CD4-positive, alpha-beta T cell treated with Interleukin-12 subunit alpha and Interleukin-12 subunit beta, for 1 hour (primary cell): ENCODE measurements around the gene FCF1.

ENCODE experiments used
- DNase-seq: peaks from one replicate; pipeline ENCODE4 v3.0.0-alpha.2; 2020

FCF1 gene, protein sequence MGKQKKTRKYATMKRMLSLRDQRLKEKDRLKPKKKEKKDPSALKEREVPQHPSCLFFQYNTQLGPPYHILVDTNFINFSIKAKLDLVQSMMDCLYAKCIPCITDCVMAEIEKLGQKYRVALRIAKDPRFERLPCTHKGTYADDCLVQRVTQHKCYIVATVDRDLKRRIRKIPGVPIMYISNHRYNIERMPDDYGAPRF

DNA sequence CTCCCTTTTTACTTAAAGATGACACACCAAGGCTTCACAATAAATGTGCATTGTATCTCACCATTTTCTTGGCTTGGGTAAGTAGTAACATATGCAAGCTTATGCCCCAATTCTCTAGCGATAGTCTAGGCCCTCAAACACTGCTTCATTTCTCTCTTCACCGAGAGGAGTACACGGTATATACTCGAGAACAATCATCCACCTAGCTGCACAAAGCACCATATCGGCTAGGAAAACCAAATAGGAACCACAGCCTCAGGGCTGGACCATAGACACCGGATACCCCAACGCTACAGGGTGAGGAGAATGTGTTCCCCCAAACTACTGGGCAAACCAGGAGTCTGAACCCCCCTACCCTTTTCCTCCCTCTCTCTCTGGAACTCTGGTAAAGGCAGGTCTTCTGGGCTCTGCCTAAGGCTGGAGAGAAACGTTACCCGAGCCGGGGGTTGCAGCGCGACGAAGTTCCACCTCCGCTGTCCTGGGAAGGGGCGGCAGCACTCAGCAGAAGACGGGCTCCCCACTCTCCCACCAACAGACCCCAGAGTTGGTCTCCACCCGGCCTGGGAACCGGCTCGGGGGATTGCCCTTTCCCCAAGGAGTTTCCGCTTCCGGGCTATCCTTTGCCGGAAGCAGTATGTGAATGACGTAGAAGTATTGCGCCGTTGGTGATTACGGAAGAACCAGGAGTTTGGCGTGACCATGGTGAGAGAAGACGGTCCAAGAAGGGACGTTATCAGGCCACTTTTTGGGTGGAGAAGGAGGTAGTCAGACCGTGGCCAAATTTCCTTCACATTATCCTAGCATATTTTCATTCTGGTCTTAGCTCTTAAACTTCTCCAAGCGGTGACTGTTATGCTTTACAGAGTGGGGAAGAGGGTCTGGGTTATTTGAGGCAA, at the start of gene FCF1, which contains the start of gene AREL1:
TSS of gene FCF1 (plus strand) at position 646 of the 896 bp plus-strand sequence. CDS start at position 700, 54 bp downstream.
TSS of gene AREL1 (minus strand) at position 582 of the 896 bp plus-strand sequence. CDS start 27,465 bp downstream, outside the sequence.
- peak; percentile 87 for DNase-seq

GRCh38 chr14:74663884-74664283, 49.1 kb upstream of the FCF1 start:
- DNase-seq: no peak

- DNase-seq: no peak
Measured at GRCh38 chr14:74664717-74665116, 48.2 kb upstream of the FCF1 start.

- no peak for DNase-seq
Measured at GRCh38 chr14:74667758-74668157, 45.2 kb upstream of the FCF1 start.

- no peak for DNase-seq
Measured at GRCh38 chr14:74669256-74669655, 43.7 kb upstream of the FCF1 start.

GRCh38 chr14:74669846-74670245, 43.1 kb upstream of the FCF1 start:
- DNase-seq: no peak

- DNase-seq: no peak
Measured at GRCh38 chr14:74670726-74671411, 42.1 kb upstream of the FCF1 start.

GRCh38 chr14:74671789-74672188, 41.2 kb upstream of the FCF1 start:
- DNase-seq: no peak

DNA sequence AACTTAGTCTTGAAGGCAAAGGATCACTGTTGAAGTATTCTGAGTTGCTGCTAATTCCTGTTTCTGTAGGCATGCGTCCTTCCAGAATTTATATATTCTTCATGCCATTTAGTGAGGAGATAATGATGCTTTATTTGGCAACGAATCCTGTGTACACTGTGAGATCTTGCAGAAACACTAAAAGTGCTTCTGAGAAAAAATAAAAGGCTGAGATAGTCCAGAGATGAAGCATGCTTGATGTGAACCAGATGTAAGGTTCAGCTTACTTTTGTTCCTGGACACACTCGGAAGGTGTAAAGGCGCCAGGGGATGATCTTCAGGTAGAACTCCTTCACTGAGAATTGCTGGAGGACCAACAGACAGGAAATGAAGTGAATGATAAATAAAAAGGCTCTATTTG, 39.2 kb upstream of the FCF1 start:
- no peak for DNase-seq

DNA sequence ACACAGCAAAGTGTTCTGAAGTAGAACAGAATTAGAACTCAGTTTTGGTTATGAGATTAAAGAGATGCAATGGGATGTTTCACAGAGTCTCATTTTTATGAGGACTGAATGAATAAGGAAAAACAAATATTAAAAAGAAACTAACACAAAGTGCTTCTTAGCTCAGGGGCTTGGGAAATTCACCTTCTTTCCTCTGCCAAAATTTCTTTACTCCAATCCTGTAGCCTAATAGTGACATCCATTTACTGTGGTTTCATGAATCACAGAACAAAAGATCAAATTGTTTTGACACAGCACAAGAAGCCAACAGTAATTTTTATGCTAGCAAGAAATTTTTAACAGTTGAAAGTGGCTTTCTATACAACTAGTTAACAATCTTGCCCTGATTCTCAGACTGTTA, 37.7 kb upstream of the FCF1 start:
- no peak for DNase-seq

DNA sequence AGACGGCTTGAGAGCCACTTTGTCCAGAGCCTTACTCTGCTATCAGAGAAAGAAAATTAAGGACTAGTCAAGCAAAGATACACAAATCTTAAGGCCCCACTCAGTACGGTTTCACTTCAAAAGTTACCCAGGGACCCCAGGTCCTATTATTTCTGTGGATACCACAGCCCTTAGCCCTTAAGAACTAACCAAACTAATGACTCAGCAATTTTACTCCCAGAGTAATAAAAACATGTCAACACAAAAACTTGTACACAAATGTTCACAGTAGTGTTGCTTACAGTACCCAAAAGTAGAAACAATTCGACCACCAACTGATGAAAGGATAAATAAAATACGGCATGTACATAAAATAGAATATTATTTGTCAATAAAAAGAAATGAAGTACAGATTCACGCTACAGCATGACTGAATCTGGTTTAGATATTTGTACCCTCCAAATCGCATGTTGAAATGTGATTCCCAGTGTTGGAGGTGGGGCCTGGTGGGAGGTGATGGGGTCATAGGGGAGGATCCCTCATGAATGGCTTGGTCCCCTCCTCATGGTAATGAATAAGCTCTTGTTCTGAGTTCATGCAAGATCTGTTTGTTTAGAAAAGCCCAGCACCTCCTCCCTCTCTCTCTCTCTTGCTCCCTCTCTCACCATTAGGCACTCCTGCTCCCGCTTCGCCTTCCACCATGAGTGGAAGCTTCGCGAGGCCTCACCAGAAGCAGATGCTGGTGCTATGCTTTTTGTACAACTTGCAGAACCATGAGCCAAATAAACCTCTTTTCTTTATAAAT, 30.6 kb upstream of the FCF1 start:
- DNase-seq: no peak

GRCh38 chr14:74683406-74683805, 29.5 kb upstream of the FCF1 start:
- no peak for DNase-seq

DNA sequence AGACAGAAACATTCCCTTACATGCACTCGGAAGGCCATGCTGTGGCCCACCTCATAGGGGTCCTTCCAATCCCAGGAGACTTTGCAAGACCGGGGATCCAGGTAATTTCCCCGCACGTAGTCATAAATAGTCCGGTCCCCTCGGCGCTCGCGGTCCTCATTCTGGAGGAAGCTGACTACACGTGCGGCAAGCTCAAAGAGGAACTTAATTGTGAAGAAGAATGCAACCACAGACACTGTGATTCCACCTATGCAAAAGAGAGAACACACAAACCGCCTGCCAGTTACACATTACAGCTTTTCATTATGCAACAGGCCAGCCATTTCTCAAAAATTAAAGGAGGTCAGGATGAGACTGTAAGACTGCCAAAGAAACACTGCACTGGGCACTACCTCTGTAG, 28.5 kb upstream of the FCF1 start:
- peak; percentile 6 for DNase-seq

GRCh38 chr14:74685056-74685455, 27.9 kb upstream of the FCF1 start:
- no peak for DNase-seq

DNA sequence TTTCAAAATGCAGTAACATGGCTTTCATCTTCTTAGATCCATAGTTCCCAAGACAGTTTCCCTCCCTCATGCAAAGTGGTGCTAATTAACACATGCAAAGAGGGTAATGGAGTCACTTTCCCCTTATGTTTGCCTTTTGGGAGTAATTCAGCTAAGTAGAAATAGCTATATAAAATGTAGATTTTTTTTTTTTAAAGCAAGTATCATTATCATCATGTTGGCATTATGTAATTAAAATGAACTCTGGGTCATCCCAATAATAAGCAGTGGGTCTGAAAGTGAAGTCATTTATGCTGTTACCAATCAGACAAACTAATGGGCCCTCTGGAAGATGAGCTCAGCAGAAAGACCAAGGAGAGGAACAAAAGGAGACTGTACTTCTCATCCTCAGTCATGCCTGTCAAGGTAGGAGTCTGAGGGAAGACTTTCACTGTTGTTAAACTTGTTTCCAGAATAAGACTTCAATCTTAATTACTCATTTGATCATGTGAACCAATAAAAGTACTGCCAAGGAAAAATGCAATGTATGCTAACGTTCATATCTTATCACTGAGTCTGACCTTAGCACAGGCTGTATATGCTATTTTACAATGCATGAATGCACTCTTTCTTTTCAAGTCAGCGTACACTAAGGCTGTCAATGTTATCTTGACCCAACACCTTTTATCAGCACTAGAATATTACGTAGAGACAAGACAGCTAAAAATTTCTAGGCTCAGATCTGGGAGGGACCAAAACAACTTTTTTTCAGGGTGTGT, 26.8 kb upstream of the FCF1 start:
- no peak for DNase-seq

- DNase-seq: no peak
Measured at GRCh38 chr14:74691456-74691855, 21.5 kb upstream of the FCF1 start.

DNA sequence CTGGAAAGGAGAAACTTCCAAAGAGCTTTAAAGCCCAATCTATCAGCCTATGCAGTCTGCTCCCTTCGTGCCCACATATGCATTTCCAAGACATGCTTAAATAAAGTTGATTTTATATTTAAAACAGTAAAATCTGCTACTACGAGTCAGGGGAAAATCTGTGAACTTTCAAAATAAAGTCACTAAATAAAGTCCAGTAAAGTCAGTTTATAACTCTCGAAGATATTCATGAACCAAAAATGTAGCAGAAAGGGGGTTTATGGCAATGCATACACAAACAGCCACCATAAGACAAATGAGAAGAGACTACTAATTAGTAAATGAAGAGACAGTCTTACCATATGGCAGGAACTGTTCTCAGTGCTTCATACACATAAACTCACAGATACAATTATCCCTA, 19.8 kb upstream of the FCF1 start:
- no peak for DNase-seq

DNA sequence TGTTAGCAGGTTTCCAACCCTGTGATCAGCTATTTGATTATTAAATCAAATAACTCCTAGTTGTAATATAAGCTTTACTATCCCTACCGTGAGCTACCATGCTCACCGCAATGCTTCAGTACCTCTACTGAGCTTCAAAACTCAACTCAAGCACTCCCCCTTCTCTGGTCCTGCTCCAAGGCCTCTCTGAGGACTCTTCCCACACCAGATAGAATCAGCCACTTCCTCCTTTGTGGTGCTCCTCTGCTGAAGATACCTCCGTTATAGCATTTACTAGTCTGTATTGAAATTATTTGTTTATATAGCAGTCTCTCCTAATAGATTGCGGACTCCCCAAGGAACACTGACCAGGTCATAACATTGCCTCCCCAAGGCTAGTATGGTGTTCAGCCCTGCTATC, 17.5 kb upstream of the FCF1 start:
- DNase-seq: no peak

GRCh38 chr14:74697011-74697410, 15.9 kb upstream of the FCF1 start:
- no peak for DNase-seq

DNA sequence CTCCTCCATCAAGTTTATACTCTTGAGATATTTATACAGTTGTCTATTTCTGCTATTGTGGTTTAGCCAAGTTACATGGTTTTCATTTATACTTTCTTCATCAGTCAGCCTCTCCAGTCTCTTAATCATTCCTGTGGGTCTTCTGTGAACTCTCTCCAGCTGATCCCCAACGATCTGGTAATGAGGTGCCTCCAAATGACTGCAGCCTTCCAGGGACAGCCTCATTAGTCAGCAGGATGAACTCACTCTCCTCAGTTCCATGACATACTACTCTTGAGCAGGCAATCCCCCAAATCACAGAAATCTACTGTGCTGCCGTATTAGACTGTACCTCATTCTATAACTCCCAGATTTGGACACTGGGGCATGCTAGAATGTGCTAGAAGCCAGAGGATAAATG, 15.4 kb upstream of the FCF1 start:
- no peak for DNase-seq

GRCh38 chr14:74697976-74698375, 15.0 kb upstream of the FCF1 start:
- DNase-seq: no peak

DNA sequence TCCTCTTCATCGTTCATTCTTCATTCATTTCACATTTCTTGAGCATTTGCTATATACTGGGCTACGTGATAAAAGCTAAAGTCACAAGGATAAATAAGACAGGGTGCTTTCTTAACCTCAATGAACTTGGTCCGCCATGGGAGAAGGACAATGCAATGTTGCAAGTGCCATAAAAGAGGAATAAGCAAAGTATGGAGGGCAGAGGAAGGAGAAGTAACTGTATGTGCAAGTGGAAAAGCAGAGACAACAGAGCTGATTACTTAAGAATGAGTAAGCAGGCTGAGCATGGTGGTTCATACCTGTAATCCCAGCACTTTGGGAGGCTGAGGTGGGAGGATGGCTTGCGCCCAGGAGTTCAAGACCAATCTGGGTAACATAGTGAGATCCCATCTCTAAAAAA, 14.5 kb upstream of the FCF1 start:
- no peak for DNase-seq
